Astrocyte (in vitro differentiated cells and primary cell): Measurements from ENCODE around the gene PALLD.

Source experiments
- EZH2 ChIP-seq: IDR thresholded peaks from 2 replicates; pipeline ENCODE4 v1.6.1; 2012; ENCODE audit warnings: mild to moderate bottlenecking, low read length, inconsistent platforms; ENCODE audit not compliant: insufficient read depth
- TF ChIP-seq, protein P1 (sequence below): IDR thresholded peaks from 2 replicates; pipeline ENCODE4 v1.5.1; 2011; ENCODE audit warnings: low read depth, mild to moderate bottlenecking, inconsistent platforms, low read length, moderate library complexity; ENCODE audit not compliant: insufficient read depth

DNA sequence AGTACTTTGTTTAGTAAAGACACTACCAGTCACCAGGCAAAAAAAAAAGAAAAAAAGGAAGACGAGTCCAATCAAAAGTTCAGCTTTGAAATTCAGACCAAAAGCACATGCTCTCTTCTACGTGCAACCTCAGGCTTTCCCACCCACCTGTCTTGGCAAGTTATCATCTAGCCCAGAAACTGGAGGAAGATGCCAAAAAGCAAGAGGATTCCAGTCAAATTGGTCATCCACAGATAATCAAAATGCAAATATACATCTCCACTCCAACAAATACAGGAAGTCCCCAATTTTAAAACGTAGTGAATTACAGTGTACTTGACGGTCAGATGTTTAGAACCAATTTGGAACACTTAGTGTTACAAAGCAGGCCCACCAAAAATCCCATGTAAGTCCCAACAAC, 96.5 kb downstream of the PALLD start:
- TF ChIP-seq, protein P1, sequence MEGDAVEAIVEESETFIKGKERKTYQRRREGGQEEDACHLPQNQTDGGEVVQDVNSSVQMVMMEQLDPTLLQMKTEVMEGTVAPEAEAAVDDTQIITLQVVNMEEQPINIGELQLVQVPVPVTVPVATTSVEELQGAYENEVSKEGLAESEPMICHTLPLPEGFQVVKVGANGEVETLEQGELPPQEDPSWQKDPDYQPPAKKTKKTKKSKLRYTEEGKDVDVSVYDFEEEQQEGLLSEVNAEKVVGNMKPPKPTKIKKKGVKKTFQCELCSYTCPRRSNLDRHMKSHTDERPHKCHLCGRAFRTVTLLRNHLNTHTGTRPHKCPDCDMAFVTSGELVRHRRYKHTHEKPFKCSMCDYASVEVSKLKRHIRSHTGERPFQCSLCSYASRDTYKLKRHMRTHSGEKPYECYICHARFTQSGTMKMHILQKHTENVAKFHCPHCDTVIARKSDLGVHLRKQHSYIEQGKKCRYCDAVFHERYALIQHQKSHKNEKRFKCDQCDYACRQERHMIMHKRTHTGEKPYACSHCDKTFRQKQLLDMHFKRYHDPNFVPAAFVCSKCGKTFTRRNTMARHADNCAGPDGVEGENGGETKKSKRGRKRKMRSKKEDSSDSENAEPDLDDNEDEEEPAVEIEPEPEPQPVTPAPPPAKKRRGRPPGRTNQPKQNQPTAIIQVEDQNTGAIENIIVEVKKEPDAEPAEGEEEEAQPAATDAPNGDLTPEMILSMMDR = no peak
- no peak for TF ChIP-seq EZH2
